GM19452 (cell line): ENCODE results near the gene GFAP.

Experiments
- ATAC-seq: cut with Tn5 transposase; IDR thresholded peaks from one replicate; pipeline ENCODE4 v1.9.1; 2021; ENCODE audit not compliant: unreplicated experiment

The GFAP gene

DNA sequence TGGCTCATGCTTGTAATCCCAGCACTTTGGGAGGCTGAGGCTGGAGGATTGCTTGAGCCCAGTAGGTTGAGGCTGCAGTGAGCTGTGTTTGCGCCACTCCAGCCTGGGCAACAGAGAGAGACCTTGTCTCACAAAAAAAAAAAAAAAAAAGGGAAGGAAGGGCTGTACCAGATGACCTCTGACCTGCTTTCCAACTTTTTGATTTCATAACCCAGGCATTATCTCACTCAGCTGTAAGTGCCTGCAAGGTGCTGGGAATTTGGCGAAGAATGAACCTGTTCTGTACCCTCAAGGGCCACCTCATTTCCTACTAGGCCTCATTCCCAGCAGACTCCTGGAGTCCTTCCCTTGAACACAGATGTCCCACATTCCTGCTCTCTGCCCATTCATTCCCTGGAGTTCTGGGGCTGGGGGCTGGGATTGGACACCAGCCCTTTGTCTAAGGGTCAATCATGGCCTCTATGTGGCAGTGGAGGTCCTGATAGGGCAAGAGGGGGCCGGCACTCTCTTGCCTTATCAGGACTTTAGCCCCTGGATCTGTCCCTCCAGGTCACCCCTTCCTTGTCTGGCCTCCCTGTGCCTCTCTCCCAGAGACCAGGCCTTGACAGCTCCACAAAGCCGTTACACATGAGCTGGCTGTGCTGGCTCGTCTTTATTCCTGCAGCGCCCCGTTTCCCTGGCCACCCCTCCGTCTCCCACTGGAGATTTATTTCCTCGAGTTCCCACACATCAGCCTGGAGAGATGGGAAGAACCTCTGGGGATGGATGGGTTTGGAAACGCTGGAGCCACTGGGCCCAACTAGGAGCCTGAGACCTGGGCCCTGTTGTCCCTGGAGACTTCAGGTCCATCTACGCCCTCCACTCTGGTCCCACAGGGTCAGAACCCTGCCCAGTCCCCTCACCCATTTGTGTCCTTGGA is 821 bp upstream of the GFAP start:
- no peak for ATAC-seq

DNA sequence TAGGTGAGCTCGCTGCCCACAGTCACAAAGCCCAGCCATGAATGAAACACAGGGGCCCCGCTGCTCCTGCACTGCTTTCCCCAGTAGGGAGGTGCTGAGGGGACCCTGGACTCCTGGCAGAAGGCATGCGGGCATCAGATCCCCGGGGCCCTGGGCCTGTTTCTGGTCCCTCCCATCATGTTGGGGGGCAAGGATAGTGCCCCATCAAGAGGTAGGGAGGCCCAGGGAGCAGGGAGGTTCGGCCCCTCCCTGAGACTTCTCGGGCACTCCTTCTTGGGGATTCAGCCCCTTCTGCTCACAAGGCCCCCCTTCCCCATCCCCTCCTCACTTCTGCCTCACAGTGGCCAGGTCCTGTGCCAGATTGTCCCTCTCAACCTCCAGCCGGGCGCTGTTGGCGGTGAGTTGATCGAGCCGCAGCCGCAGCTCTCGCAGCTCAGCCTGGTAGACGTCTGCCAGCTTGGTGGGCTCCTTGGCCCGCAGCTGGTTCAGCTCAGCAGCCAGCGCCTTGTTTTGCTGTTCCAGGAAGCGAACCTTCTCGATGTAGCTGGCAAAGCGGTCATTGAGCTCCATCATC is 515 bp downstream of the GFAP start:
- no peak for ATAC-seq

DNA sequence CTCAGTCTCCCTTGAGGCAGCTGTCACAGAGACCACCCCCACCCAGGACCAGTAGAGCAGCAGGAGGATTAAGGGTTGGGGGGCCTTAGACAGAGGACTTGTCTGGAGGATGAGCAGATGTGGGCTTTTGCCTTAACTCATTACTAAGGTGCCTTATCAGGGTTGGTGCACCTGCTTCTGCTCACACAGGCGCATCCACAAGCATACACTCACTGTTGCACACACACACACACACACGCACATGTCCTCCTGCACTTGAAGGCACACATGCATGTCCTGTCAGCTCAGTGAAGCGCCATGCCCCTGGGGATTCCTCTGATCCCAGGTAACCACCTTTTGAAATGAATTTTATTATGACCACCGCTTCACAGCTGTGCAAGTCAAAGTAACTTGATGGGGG is 1.2 kb downstream of the GFAP start:
- no peak for ATAC-seq

DNA sequence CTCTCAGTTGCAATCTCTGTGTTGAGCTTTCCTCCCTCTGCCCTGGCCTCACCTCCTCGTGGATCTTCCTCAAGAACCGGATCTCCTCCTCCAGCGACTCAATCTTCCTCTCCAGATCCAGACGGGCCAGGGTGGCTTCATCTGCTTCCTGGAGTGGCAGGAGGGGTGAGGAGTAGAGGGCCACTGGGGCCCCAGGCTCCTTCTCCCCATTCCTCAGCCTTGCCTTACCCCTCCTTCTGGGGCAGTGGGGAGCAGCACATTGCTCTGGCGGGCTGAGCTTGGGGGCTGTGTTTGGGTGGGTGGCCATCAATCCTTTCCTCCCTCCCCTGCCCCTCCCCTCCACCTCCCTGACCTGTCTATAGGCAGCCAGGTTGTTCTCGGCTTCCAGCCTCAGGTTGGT is 1.6 kb downstream of the GFAP start:
- no peak for ATAC-seq

DNA sequence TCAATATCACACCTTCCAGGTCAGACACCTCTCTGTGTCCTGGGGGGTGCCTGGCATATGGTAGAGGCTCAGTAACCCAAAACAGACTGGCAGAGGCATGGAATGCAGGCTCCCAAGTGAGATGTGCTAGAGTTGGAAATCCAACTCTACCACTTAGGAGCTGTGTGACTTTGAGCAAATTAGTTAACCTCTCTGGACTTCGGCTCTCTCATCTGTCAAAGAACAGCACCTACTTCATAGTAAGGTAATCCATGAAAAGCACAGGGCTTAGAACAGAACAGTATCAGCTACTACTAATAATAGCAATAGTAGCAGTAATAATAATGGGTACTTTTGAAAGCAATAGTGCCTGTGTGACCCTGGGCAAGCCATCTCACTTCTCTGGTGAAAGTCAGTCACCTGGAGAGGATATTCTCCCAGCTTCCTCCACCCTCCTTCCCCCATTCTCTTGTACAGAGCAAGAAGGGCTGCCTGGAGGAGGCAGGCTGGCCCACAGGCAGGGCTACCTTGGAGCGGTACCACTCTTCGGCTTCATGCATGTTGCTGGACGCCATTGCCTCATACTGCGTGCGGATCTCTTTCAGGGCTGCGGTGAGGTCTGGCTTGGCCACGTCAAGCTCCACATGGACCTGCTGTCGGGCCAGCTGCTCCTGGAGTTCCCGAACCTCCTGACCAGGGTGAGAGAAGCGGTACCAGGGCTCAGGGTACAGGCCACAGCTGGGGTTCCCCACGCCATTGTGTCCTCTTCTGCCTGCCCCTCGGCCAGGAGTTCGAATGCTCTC is 2.3 kb downstream of the GFAP start:
- no peak for ATAC-seq

DNA sequence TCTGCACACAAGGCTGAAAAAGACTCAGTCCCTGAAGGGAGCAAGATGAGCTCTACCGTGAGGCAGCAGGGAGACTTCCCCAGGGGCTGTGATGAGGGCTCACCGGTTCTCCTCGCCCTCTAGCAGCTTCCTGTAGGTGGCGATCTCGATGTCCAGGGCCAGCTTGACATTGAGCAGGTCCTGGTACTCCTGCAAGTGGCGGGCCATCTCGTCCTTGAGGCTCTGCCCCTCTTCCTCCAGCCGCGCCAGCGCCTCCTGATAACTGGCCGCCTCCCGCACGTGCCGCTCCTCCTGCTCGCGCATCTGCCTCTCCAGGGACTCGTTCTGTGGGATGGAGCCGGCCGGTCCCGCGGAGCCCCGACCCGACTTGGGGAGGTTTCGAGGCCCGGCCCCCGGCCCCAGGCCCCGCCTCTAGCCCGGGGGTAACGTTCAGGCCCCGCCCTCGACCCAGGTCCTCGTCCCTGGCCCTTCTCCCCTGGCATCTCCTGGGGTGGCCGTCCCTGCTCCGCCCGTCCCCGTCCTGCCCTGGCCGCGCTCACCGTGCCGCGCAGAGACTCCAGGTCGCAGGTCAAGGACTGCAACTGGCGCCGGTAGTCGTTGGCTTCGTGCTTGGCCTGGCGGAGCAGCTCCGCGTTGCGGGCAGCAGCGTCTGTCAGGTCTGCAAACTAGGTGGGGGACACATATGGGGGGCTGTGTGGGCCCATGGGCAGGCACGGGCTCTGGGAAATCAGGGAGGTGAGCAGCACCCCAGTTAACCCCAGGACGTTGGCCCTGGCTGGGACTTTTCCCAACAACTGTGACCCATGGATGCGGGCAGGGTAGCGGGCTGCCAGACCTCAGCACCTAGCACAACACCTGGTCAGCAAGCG is 3.9 kb downstream of the GFAP start:
- ATAC-seq, result no peak

DNA sequence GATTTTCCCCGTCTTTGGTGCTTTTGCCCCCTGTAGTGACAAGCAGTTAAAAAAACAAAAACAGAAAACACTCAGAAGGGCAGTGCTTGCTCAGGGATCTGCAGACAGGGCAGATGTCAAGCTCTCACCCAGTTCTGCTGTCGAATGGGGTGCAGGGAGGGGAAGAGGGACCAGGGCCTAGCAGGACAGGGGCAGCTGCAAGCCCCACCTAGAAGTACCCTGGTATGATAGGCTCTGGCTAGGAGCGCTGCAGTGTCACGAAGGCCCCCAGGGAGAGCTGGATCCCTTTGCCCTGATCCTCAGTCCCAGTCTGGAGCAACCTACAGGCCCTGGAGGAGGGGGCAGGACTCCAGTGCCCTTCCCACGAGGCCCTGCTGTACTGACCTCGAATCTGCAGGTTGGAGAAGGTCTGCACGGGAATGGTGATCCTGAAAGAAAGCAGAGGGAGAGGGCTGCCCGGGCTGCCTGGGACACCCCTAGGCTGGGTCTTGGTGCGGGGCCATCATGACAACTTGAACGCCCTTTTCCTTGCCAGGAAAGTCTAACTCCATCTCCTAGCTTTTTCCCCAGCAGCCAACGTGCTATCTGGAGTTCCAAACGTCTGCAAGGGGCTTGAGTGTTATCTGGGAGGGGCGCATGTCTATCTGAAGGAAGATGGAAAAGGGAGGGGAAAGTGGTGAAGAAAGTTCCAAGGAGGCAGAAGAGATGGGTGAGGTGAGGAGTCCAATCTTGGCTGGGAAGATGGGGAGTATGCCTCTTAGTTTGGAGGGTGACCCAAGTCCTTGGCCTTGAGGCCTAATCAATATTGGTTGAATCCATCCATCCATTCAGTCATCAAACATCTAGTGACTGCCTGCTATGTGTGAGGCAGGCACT is 4.8 kb downstream of the GFAP start:
- ATAC-seq, result no peak

DNA sequence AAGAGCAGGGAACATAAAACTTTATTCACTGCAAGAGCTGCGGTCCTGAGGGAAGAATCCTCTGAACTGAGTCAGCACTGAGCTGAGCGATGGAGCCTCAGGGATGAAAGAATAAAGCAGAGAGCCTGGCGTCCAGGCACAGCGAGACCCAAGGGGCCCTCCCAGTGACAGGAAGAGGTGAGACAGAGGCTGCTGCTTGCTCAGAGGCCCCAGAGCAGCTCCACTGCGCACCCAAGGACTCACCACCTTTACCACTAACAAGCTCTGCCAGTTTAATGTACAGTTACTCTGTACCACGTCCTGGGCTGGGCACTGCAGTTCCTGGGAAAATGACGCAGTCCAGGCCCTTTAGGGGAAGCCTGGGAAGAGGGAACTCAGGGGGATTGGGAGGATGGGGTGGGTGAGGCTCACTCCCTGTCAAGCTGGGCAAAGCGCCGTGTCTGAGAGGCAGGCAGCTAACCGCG is 5.6 kb downstream of the GFAP start:
- no peak for ATAC-seq

DNA sequence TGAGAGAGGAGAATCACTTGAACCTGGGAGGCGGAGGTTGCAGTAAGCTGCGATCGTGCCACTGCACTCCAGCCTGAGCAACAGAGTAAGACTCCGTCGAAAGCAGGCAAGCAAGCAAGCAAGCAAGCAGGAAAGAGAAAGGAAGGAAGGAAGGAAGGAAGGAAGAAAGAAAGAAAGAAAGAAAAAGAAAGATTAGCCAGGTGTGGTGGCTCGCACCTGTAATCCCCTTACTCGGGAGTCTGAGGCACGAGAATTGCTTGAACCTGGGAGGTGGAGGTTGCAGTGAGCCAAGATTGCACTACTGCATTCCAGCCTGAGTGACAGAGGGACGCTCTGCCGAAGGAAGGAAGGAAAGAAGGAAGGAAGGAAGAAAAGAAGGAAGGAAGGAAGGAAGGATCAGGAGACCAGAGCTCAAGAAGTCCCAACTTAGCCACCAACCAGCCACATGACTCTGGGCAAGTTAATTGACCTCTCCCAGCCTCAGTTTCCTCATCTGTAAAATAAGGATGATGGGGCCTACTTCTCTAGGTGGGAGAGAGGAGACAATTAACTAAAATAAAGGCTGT is 6.5 kb downstream of the GFAP start:
- no peak for ATAC-seq

DNA sequence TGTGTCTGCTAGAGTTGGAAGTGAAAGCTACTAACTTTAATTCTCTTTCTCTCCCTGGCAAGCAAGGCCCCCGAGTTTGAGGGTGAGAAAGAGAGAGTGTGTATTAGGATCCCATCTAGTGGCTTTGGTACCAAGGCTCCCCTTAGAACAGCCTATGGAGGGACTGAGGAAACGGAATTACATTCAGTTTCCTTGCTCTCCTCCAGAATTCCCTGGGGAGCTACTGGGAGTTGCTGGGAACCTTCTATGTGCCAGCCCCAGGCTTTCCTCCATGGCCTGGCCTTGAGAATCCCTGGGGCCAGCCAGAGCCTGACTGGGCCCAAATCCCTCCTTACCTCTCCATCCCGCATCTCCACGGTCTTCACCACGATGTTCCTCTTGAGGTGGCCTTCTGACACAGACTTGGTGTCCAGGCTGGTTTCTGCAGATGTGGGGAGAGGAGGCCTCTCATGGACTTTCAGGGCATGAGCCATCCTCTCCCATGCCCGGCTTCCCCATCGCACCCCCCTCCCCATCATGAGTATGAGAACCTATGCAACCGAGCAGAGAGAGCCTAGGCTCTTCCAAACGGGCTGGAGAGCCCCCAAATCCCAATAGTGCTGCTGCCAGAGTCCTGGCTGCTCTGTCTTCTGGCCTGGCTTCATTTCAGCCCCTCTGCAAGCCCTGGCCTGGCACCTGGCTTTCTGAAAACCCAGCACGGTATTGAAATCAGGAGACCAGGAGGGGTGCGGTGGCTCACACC is 7.4 kb downstream of the GFAP start:
- no peak for ATAC-seq

DNA sequence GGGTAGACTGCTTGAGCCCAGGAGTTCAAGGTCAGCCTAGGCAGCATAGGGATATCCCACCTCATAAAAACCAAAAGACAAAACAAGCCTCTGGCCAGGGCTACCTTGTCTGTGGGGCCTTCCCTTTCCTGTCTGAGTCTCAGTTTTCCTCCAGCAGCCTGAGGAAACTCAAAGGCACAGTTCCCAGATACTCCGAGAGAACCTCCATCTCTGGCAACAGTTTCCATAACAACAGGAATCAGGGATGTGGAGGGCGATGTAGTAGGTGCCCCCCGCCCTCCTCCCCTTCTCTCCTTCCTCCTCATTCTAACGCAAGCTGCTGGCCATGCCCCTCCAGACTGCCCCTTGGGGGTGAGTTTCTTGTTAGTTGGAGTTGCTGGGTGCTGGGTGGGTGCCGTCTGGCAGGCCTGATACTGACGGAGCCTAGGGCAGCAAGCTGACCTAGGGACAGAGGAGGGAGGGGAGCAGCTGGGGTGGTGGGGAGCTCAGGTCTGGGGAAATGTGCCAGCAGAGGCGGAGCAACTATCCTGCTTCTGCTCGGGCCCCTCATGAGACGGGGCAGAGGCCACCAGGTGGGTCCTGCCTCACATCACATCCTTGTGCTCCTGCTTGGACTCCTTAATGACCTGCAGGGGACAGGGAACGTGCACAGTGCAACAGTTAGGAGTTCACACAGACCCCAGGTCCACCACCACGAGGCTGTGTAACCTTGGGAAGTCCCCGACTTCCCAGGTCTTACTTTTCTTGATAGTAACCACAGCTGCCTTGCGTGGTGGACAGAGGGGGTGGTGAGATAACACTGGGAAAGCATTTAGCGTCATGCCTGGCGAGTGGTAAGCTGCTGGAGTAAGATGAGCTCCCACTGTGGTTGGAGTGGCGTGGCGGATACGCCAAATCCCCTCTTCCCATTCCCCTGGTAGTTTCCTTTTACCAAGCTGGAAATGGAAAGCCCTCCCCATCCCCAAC is 8.3 kb downstream of the GFAP start:
- ATAC-seq, result no peak

DNA sequence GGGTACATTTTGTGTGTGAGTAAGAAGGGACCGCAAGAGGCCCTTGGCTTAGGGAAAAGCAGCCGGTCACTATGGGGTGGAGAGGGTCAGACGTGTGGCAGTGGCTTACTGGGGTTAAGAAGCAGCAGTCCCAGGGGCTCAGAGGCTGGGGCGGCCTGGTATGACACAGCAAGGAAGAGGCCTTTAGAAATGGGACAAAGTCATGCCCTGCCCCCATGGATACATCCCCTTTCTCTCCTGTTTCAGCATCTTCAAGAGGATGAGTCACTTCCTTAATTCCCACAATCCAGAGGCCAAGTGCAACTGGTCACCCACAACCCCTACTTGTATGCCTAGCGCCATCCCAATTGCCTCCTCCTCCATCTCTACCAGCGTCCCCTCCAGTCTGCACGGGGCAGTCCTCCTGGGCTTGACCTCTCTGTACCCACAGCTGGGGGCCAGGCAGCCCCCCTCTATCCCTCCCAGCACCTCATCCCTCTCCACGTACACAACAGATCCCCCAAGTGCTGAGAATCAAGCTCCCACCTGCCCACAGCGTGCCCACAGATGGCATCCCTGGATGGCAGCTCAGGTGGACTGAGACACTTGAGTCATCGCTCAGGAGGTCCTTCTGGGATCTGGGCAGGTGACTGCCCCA is 9.2 kb downstream of the GFAP start:
- no peak for ATAC-seq

DNA sequence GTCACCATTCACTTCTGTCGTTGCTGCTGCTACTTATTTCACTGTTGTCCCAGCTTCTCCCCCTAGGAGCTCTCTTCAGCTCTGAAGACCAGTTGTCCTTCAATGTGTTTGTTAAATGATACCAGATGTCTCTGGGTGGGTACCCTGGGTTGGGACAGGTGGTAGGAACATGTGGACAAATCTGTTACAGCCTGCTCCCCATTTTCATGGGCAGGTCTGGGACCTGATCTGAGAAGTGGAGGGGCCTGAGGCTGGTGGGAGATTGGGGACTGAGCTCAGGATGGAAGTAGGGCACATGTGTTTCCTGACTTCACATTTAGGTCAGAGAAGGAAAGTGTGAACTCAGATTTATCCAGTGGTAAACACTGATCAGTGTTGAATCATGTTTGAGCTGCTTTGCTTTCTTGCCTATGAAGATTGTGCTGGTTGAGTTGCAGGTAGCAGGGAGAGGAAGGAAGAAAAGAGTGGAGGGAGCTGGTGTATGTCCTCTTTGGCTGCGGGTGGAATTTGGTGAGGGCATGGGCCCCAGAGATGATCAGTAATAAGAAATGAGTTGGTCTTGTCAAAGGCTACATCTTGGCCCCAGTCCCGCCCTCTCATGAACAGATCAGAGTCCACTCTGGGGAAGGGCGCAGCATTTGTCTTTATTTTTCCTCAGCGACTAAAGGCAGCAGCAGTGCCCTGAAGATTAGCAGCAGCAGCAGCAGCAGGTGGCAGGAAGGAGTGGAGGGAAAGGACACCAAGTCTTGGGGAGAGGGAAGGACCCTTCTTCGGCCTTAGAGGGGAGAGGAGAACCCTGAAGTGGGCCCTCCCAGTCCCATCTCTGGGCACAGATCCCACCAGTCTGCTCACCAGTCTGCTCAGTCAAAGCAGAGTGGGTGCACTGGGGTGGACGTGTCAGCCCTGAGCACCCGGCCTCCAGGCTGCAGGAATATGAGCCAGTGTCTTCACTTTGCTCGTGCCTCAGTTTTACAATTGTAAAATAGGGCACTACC is 10.0 kb downstream of the GFAP start:
- no peak for ATAC-seq

DNA sequence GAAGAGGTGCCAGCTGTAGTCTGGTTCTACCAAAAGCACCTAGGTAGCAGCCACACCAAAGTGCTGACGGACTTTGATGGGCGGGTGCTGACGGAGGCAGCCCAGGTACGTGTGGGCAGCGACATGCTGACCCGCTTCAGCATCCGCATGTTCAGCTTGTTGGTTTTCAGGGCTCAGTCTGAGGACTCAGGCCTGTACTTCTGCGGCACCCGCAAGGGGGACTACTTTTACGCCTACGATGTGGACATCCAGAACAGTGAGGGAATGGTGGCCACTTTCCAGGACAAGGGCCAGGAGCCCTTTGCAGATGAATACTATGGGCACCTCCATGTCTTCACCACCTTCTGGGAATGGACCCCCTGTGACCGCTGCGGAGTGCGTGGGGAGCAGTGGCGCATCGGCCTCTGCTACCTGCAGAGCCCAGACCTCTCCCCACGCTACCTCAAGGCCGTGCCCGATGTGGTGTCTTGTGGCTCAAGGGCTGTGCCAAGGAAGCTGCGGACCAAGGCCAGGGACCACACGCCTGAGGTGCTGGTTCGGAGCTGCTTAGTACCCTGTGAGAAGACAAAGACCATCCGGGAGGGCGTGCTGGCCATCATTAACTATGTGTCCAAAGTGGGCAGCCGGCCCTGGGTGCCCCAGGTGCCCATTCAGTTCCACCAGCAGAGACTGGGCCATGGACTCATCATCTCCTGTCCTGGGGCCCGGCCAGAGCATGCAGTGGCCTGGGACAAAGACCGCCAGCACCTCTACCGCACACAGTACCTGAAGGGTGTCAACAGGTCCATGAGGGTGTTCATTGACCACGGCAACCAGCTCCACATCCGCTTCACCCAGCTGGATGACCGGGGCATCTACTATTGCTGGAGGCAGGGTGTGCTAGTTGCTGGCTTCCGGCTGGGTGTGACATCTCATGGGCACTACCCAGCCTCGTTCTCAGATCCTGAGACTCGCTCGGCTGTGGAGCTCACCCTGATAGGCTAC is 11.0 kb downstream of the GFAP start:
- no peak for ATAC-seq
